HTERT RPE-1 (cell line): ENCODE results near the gene GPR119.
"Not testable (repeated sequence)": the region's sequence is repeated elsewhere in the genome, so short reads cannot be mapped to it uniquely, and the experiment has no call there.

Experiments used
- in situ Hi-C: fragments of 300-500 bp; cut with MboI; formaldehyde crosslinking; loops from 4 replicates; pipeline ENCODE4 v1.14.3; 2020; ENCODE audit warnings: low sequenced_read_pairs

The GPR119 gene

GRCh38 chrX:130385520-130385919, at the start of gene GPR119:
GPR119 (minus strand) TSS chrX:130385674; CDS start chrX:130385447, 227 bp downstream.
- in situ Hi-C loops = no loop called here

- in situ Hi-C loops = not testable (repeated sequence)
Observed at GRCh38 chrX:130429236-130429635, 43.8 kb upstream of the GPR119 start.

- in situ Hi-C loops = no loop called here
Observed at GRCh38 chrX:130426531-130426930, 41.1 kb upstream of the GPR119 start.

DNA sequence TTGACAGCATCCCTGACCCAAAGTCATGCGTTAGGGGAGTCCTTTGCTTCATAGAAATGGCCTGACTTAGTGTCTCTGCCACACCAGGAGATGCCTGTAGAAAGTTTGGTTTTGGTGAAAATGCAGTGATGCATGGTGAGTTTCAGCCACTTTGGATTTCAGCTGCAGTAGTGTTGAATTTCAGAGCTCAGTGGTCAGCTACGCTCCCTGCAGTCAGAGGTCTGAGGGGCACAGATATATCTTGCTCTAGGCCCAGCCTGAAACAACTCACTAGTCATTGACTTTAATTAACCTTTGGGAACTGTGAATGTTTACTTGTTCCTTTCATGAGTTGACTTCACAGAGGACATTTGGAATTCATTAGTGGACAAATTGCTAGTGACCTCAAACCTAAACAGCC, 33.8 kb upstream of the GPR119 start:
- in situ Hi-C loops = no loop called here

- in situ Hi-C loops = no loop called here
Observed at GRCh38 chrX:130418740-130419139, 33.3 kb upstream of the GPR119 start.

DNA sequence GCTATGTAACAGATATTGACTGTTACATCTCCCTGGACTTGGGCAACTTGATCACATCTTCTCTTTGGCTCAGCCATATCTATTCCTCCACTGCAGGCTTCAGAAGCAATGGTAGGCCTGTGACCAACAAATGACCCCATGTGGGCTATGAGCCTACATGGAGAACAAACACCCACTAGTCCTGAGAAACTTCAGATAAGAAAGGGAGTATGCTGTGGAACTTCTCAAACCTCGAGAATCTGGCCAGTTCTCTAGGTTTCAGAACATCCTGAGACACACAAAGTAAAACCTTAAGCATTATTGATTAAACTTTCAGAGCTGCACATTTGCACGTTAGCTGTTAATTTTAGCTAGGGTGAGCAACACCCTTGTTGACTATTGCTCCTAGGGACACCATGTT, 32.6 kb upstream of the GPR119 start:
- in situ Hi-C loops = no loop called here

- in situ Hi-C loops = no loop called here
Observed at GRCh38 chrX:130416785-130417184, 31.3 kb upstream of the GPR119 start.

DNA sequence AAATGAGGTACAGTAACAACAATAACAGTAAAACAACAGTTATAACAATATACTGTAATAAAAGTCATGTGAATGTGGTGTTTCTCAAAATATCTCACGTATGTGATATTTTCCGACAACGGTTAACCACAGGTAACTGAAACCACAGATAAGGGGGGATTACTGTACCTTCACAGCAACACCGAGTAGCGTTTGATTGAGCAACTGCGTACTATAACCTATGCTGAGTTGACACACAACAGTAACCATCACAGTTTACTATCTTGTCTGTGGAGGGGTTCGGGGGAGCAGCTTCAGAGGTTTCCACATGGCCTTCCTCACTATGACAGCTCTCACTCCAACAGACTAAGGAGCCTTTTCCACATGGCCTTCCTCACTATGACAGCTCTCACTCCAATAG, 29.7 kb upstream of the GPR119 start:
- in situ Hi-C loops = no loop called here

DNA sequence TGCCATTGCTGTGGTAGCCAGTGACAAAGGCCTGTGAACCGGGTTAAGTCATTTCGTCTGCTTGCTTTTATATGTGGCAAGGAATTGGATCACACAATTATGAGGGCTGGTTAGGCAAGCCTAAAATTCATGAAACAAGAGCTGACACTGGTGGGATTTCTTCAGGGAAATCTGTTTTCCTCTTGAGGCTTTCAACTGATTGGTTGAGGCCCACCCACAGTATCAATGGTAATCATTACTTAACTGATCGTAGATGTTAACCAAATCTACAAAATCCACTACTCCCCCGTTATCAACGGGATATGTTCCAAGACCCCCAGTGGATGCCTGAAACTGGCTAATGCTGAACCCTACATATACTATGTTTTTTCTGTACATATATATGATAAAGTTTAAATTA, 29.3 kb upstream of the GPR119 start:
- in situ Hi-C loops = no loop called here

DNA sequence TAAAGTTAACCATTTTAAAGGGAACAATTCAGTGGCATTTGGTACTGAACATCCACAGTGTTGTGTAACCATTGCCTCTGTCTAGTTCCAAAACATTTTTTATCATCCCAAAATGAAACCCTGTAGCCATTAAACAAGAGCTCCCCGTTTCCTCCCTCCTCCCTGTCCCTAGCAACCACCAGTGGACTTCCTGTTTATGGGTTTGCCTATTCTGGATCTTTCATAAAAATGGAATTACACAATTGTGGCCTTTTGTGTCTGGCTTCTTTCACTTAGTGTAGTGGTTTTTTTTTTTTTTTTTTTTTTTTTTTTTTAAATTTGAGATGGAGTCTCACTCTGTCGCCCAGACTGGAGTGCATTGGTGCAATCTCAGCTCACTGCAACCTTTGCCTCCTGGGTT, 27.9 kb upstream of the GPR119 start:
- in situ Hi-C loops = no loop called here

DNA sequence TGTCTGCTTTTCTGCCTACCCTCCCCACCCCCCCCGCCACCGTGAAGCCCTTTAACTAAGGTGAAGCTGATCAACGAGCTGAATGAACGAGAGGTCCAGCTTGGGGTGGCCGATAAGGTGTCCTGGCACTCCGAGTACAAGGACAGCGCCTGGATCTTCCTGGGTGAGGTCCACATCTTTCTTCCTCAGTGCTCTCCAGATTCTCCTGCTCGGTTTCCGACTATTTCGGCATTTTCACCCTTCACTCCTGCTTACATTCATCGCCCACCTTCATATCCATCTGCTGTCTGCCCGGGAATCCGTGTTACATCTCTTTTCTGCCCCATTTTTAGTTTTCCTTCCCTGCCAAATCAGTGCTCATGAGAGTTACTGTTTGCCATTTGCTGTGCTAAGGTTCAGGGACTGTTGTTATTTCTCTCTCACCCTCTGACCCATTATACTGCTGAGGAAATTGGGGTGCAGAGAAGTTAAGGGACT, 16.8 kb upstream of the GPR119 start:
- in situ Hi-C loops = no loop called here

- in situ Hi-C loops = no loop called here
Observed at GRCh38 chrX:130401415-130402207, 16.1 kb upstream of the GPR119 start, which contains the start of gene RBMX2. RBMX2 (plus strand) TSS chrX:130401987; CDS start chrX:130402033, 46 bp downstream.

DNA sequence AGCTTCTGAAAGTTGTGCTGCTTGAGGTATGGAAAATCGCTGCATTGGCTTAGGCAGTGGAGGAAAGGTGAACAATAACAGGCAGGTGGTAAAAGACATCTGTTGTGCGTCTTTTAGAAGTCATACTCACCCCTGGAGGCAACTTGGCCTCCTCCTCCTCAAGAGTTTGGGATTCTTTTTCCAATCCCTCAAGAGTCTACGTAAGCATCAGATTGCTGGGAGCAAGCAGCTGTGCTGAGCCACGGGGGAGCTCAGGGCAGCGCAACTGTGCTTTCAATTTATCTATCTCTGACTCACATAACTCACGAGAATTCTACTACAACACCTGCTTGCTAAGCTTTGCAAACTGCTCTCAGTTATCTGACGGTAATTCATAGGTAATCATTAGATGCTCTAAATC, 9.9 kb upstream of the GPR119 start:
- in situ Hi-C loops = no loop called here

- in situ Hi-C loops = no loop called here
Observed at GRCh38 chrX:130393451-130394074, 8.1 kb upstream of the GPR119 start.

GRCh38 chrX:130386408-130386808, 934 bp upstream of the GPR119 start:
- in situ Hi-C loops = no loop called here

- in situ Hi-C loops = no loop called here
Observed at GRCh38 chrX:130378024-130378669, 7.3 kb downstream of the GPR119 start.

DNA sequence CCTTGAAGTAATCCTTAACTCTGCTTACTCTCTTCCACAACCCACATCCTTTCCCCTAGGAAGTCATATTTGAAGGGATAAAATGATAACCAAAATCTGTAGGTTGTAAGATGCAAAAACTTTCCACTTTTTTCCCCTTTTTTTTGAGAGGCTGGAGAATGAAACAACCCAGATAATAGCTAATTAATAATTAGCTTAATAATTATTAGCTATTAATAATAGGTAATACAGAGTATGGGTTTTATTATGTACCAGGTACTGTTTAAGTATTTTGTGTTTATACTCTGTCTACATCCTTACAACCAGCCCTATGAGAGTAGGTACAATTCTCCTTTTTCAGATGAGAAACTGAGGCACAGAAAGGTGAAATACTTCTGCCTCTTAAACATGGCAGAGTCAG, 9.4 kb downstream of the GPR119 start:
- in situ Hi-C loops = no loop called here

DNA sequence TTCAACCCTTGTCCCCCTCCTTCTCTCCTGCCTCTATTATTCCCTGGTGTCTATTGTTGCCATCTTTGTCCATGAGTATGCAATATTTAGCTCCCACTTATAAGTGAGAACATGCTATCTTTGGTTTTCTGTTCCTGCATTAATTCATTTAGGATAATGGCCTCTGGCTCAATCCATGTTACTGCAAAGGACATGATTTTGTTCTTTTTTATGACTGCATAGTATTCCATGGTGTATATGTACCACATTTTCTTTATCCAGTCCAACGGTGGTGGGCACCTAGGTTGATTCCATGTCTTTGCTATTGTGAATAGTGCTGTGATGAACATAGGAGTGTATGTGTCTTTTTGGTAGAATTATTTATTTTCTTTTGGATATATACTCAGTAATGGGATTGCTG, 33.4 kb downstream of the GPR119 start:
- in situ Hi-C loops = not testable (repeated sequence)

- in situ Hi-C loops = no loop called here
Observed at GRCh38 chrX:130351567-130351966, 33.9 kb downstream of the GPR119 start.

DNA sequence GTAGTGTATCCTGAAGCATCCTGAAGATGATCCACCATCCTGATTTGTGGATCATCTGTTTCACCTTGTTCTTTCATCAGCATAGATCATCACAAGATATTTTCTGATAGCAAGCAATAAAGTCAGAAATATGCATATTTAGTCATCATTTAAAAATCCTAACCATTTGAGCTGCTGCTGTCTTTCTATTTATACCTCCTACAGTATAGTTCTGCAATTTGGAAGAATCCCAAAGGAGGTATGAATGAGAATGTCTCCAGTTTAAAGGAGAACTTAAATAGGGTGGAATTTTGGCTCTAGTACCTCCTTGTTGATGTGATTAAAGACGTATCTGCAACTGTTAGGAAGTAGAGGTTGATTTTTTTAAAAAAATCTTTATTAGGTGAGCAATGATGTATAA, 38.2 kb downstream of the GPR119 start:
- in situ Hi-C loops = no loop called here

- in situ Hi-C loops = no loop called here
Observed at GRCh38 chrX:130343411-130343810, 42.1 kb downstream of the GPR119 start.

DNA sequence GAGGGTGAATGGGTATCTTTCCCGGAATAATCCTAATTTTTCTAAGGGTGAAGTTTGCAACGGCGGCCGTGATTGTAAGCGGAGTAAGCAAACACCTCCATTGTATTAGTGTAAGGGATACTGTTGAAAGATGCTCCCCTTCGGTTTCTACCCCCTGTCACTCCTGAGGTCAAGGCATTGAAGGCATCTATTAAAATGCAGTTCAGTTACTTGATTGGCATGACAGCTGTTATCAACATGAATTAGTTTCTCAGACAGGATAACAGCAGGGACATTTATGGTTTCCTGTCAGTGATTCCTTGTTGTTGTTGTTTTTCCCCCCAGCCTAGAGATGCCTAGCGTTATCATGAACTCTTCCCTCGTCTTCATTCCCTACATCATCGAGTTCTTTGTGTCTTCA, 45.2 kb downstream of the GPR119 start:
- in situ Hi-C loops = no loop called here
